NCI-H526 (cell line): ENCODE measurements around the gene AMPD2.
"Not testable (repeated sequence)": the region's sequence is repeated elsewhere in the genome, so short reads cannot be mapped to it uniquely, and the experiment has no call there.

Experiments
- DNase-seq, 2 experiments: peaks; one replicate each; lab custom pipeline; 2025; lab: John Stamatoyannopoulos, UW

Gene AMPD2

GRCh38 chr1:109652402-109652801 is 32.8 kb downstream of the AMPD2 start:
- no peak for DNase-seq

DNA sequence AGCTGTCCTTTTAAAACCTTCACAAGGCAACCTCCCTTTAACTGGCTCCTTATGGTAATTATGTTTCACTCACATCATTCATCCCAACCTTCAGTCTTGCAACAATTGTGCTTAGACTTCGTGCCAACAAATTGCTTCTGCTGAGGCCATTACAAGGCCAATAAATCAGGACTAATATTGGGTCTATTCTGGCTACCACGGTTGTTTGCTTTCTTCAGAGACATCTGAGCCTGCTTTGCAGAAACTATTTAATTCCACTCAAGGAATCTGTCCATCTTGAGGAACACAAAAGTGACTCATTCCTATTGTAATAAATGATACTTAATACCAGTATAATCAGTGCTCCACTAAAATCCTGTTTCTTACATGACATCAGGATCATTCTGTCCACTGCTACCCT is 33.7 kb downstream of the AMPD2 start:
- no peak for DNase-seq

DNA sequence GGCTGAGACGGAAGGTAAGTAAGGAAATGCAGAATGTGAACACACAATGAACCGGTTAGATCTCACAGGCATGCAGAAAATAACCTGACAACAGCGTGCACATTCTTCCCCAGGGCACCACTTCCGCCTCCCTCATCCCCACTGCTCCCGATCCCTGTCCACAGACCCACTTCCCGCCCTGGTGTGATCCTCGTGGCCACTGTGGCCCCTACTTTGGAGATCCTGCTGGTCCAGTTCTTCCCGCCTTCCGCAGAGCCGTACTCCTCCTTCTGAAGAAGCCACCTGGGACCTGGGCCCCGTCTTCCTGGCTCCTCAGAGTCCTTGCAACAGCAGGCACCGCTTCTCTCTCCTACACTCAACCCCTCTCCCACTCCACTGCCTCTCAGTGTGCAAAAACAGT is 34.9 kb downstream of the AMPD2 start:
- no peak for DNase-seq

DNA sequence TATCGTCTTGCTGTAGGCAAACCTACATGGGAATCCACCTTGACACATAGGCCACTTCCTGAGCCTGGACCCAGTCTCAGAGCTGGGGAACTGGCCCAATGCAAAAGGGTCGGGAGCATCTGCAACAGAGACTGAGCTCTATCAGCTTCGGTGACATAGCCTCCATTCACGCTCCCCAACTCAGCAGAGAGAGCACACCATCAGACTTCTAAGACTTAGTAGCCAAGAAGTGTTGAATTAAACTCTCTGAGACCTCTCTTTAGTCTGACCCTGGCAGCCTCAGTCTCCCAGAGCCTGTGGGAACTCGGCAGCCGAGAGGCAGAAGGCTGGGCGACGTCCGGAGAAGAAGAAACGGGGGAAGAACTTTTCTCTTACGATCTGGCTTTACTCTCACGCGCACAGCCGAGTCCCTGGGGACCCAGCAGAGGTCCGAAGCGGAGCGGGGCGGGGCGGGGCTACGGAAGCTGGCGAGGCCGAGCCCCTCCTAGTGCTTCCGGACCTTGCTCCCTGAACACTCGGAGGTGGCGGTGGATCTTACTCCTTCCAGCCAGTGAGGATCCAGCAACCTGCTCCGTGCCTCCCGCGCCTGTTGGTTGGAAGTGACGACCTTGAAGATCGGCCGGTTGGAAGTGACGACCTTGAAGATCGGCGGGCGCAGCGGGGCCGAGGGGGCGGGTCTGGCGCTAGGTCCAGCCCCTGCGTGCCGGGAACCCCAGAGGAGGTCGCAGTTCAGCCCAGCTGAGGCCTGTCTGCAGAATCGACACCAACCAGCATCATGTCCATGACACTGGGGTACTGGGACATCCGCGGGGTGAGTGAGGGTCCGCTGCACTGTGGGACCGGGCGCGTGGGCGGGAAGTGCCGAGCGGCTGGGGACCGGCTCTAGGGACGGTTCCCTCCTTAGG is 36.2 kb downstream of the AMPD2 start, which contains the start of gene GSTM4:
TSS of gene GSTM4 (plus strand) at position 485 of the 905 bp plus-strand sequence. CDS start at position 776, 291 bp downstream.
- peak; percentile 46 to 92 for DNase-seq

DNA sequence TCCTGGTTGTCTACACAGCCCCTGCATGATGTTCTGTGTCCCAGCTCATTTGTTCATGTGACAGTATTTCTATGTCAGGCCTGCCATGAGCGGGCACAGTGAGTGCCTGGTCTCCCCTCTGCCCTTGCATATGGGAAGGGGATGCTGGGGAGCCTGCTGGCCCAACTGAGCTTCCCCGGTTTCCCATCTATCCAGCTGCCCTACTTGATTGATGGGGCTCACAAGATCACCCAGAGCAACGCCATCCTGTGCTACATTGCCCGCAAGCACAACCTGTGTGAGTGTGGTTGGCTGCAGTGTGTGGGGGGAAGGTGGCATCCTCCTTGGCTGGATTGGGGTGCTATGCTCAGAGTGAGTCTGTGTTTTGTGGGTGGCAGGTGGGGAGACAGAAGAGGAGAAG is 37.8 kb downstream of the AMPD2 start:
- no peak for DNase-seq

GRCh38 chr1:109657970-109658369 is 38.3 kb downstream of the AMPD2 start:
- DNase-seq = no peak

DNA sequence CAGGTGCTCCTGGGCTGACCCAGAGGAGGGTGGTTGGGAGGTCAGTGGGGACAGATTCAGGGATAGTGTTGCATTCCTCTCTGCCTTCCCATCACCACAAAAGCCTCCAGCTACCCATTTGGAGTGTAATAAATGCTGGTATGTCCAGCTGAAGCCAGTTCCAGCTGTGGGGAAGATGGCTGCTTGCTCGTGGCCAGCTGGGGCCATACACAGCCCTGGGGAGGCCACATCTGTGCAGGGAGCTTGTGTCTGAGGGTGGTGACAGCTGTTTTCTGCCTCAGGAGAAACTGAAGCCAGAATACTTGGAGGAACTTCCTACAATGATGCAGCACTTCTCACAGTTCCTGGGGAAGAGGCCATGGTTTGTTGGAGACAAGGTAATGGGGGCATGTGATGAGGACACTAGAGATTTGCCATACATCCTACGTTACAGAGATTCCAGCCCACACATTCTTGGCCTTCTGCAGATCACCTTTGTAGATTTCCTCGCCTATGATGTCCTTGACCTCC is 39.0 kb downstream of the AMPD2 start:
- DNase-seq = no peak

GRCh38 chr1:109659145-109659544 is 39.5 kb downstream of the AMPD2 start:
- no peak for DNase-seq

GRCh38 chr1:109659997-109660690 is 40.5 kb downstream of the AMPD2 start:
- DNase-seq = peak; percentile 70 to 94

- not testable (repeated sequence) for DNase-seq
Observed at GRCh38 chr1:109660691-109661026, 41.0 kb downstream of the AMPD2 start.

- no peak for DNase-seq
Observed at GRCh38 chr1:109661391-109661790, 41.8 kb downstream of the AMPD2 start.

DNA sequence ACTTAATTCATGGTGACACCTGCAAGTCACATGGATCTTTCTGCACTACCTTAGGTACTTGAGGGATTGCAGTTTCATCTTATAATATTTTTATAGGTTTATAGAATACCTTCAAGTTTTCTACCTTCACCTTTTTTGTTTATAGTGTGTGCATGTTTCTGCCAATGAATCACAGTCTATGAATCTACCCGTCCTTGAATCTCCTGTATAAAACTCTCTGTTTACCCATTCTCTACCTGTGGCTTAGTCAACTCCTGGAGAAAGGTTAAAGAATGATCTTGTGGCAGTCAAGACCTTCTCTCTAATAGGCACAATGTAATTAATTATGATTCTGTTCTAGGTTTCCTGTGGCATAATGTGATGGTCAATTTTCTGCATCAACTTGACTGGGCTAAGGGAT is 45.0 kb downstream of the AMPD2 start:
- DNase-seq = no peak

DNA sequence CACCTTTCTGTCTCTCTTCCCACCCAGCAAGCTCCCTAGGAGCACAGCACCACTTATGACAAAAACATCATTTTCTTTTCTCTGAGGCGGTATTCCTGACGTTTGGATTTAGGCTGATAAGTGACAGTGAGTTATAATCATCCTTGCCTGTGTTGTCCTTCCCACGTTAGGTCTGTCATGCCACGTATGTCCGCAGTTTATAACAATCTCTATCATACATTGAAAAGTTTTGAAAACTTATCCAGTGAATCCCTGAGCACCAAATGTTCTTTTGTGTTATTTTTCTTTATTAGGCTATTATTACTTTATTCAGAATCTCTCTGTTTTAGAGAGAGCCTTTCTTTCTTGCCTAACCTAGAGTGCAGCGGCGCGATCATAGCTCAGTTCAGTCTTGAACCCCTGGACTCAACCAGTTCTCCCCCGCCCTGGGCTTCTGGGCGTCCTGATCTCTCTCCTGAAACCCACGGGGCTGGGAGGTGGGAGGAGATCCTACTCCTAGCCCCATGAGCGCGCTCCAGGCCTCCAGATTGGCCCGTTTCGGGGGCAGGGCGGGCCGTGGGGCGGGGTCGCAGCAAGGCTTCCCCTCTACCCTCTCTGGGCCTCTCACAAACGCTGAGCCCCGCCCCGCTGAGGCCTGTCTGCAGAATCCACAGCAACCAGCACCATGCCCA is 48.0 kb downstream of the AMPD2 start, which contains the start of gene GSTM2:
TSS of gene GSTM2 (plus strand) at position 606 of the 671 bp plus-strand sequence. CDS start at position 665, 59 bp downstream.
- peak; percentile 83 to 96 for DNase-seq

GRCh38 chr1:109668123-109668775 is 48.6 kb downstream of the AMPD2 start:
- peak in 1 of 2 experiments; percentile 47 for DNase-seq

DNA sequence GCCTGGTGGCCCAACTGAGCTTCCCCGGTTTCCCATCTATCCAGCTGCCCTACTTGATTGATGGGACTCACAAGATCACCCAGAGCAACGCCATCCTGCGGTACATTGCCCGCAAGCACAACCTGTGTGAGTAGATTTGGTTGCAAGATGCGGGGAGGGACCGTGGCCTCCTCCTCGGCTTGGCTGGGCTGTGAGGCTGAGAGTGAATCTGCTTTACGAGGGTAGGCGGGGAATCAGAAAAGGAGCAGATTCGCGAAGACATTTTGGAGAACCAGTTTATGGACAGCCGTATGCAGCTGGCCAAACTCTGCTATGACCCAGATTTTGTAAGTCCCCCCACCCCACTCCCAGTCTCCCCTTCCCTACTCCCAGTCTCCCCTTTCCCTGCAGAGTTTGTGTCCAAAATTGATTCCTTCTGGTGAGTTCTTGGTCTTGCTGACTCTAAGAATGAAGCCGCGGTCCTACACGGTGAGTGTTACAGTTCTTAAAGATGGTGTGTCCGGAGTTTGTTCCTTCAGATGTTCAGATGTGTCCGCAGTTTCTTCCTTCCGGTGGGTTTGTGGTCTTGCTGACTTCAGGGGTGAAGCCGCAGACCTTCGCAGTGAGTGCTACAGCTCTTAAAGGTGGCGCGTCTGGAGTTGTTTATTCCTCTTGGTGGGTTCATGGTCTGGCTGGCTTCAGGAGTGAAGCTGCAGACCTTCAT is 49.8 kb downstream of the AMPD2 start:
- no peak for DNase-seq

- not testable (repeated sequence) for DNase-seq
Observed at GRCh38 chr1:109669949-109670302, 50.3 kb downstream of the AMPD2 start.

DNA sequence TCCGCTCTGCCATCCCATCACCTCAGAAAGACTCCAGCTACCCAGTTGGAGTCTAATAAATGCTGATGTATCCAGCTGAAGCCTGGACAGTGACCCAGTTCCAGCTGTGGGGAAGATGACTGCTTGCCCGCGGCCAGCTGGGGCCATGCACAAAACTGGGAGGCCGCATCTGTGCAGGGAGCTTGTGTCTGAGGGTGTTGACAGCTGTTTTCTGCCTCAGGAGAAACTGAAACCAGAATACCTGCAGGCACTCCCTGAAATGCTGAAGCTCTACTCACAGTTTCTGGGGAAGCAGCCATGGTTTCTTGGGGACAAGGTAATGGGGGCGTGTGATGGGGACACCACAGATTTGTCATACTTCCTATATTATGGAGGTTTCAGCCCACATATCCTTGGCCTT is 51.4 kb downstream of the AMPD2 start:
- DNase-seq = no peak

DNA sequence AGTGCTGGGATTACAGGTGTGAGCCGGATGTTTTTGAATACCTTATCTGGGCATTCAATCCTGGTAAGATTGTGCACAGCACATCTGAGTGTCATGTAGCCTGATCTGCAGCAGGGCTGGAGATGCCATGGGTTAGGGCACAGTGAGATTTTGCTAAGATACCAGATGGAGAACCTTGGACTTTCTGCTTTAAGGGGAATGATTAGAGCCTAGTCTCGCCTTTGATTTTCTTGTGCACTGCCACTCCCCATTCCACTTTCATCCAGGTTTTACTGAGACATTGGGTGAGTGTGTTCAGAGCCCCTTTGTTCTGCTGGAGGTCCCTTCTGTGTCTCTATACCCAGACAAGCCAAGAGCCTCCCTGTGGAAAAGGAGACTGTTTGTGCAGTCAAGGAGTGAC is 54.2 kb downstream of the AMPD2 start:
- DNase-seq = not testable (repeated sequence)

GRCh38 chr1:109676683-109677381 is 57.2 kb downstream of the AMPD2 start:
- not testable (repeated sequence) for DNase-seq

- no peak for DNase-seq
Observed at GRCh38 chr1:109677459-109677858, 57.8 kb downstream of the AMPD2 start.

GRCh38 chr1:109678637-109679036 is 59.0 kb downstream of the AMPD2 start:
- DNase-seq = not testable (repeated sequence)
